ENCODE data around the gene ACAP1. TPM values are rescaled to one million over a fixed set of nuclear protein-coding genes. Genes with fewer than 3 reads are reported as not detected.

Gene ACAP1
- total and polyA plus RNA-seq, 9 of the 15 experiments (the other 6 are each of a cell fraction or from before 2014, with no cell fraction given) = 0.15 to 8.5 (median 2.4) TPM

GRCh38 chr17:7374353-7374752, 38.0 kb downstream of the ACAP1 start:
- H3K79me2 ChIP-seq (ENCODE audit: control insufficient read depth, insufficient read depth, low read length) = no peaks in the 10 kb centered on the region
- BruUV-seq (replicated peaks) = no TSS peak
- H3K4me2 ChIP-seq (ENCODE audit: insufficient read depth, low read length) = no peak overlapping the region
- CTCF ChIA-PET (ENCODE audit: low intra/inter-chr PET ratio) = no interaction called here
- in situ Hi-C loops (cut with MboI) = no loop called here
- FAIRE-seq (no peak), ATAC-seq (peak; percentile 33; the same call in 2 of the 3 replicates), DNase-seq (ENCODE audit: extremely low read depth in 1 of 4, low spot score in 3 of 4) (no peak)
- H3K36me3 ChIP-seq (ENCODE audit: control insufficient read depth, insufficient read depth, low read length) = no peaks in the 10 kb centered on the region
- TF ChIP-seq CBFA2T3 (IDR thresholded peaks at IDR 0.05) = peak; percentile 60; the same call in 1 of the 2 replicates
- no peak for TF ChIP-seq CBX3 (IDR thresholded peaks at IDR 0.05; ENCODE audit: borderline replicate concordance in 1 of 2, low read length in 2 of 2)
- no peak for TF ChIP-seq ZNF165 (CRISPR knock-in tag; IDR thresholded peaks at IDR 0.05; ENCODE audit: borderline replicate concordance)
- no peak for TF ChIP-seq ELF1 (tag; IDR thresholded peaks at IDR 0.05)
- TF ChIP-seq SMAD4 (CRISPR knock-in tag; conservative IDR thresholded peaks at IDR 0.05) = no peak
- TF ChIP-seq MEF2D (tag; conservative IDR thresholded peaks at IDR 0.05; ENCODE audit: low read depth) = peak; percentile 90
- TF ChIP-seq FOXA3 (CRISPR knock-in tag; conservative IDR thresholded peaks at IDR 0.05 in 1 of 2, IDR thresholded peaks at IDR 0.05 in 1 of 2) = peak; percentile 74 to 87; a peak in 3 of 4 replicates
- TF ChIP-seq PURB (CRISPR knock-in tag; IDR thresholded peaks at IDR 0.05; ENCODE audit: low read depth) = no peak
- peak in 1 of 2 experiments; percentile 35; a peak in 1 of 4 replicates for TF ChIP-seq RCOR1 (IDR thresholded peaks at IDR 0.05; ENCODE audit: borderline replicate concordance in 1 of 2, low read depth in 2 of 2, low read length in 2 of 2)
- no peak for TF ChIP-seq ZNF778 (CRISPR knock-in tag; IDR thresholded peaks at IDR 0.05)
- peak; percentile 57; the same call in 1 of the 2 replicates for TF ChIP-seq MEF2A (IDR thresholded peaks at IDR 0.05; ENCODE audit: control insufficient read depth, low read depth, low read length)
- TF ChIP-seq ZEB2 (IDR thresholded peaks at IDR 0.05) = 0 out of 2 replicates have a peak, but pooled peaks have one; percentile 20
- no peak for TF ChIP-seq ZNF586 (CRISPR knock-in tag; conservative IDR thresholded peaks at IDR 0.05)
- no peak for TF ChIP-seq ZNF311 (CRISPR knock-in tag; IDR thresholded peaks at IDR 0.05)
- TF ChIP-seq ARID1B (IDR thresholded peaks at IDR 0.05) = peak; percentile 55; the same call in 1 of the 2 replicates
- peak; percentile 75 for TF ChIP-seq BCOR (IDR thresholded peaks at IDR 0.05)
- TF ChIP-seq NFATC3 (IDR thresholded peaks at IDR 0.05) = no peak
- no peak for TF ChIP-seq ZNF444 (CRISPR knock-in tag; IDR thresholded peaks at IDR 0.05)
- TF ChIP-seq TCF3 (CRISPR knock-in tag; IDR thresholded peaks at IDR 0.05) = peak; percentile 57; the same call in 1 of the 2 replicates
- TF ChIP-seq KDM1A (IDR thresholded peaks at IDR 0.05) = peak; percentile 47 to 61; a peak in 3 of 4 replicates
- no peak for TF ChIP-seq ZNF232 (CRISPR knock-in tag; IDR thresholded peaks at IDR 0.05)
- TF ChIP-seq RHOXF2B (CRISPR knock-in tag; conservative IDR thresholded peaks at IDR 0.05) = no peak
- TF ChIP-seq TAL1 (IDR thresholded peaks at IDR 0.05) = peak; percentile 51
- no peak for TF ChIP-seq ZNF639 (CRISPR knock-in tag; conservative IDR thresholded peaks at IDR 0.05 in 1 of 2, IDR thresholded peaks at IDR 0.05 in 1 of 2)
- 0 out of 2 replicates have a peak, but pooled peaks have one; percentile 33 for TF ChIP-seq SOX6 (IDR thresholded peaks at IDR 0.05)
- H3K9me1 ChIP-seq (ENCODE audit: control insufficient read depth, insufficient read depth, low read length) = no peaks in the 10 kb centered on the region
- H2AFZ ChIP-seq (ENCODE audit: low read depth, low read length) = no peak overlapping the region
- H3K4me1 ChIP-seq (replicated peaks in 1 of 2; ENCODE audit: control insufficient read depth in 2 of 2, insufficient read depth in 2 of 2, low read length in 2 of 2) = no peaks in the 10 kb centered on the region; a peak in 1 of 5 replicates
- peaks cover 3 to 4% of the 10 kb centered on the region in 2 experiments; a peak in 1 of 5 replicates for H3K27me3 ChIP-seq (ENCODE audit: control insufficient read depth in 2 of 2, insufficient read depth in 2 of 2, low read length in 2 of 2)
- H3K9me3 ChIP-seq (replicated peaks; ENCODE audit: control insufficient read depth, insufficient read depth, low read depth, low read length) = no peaks in the 10 kb centered on the region
- no peak overlapping the region for H3K9ac ChIP-seq (ENCODE audit: insufficient read depth in 1 of 2, low read depth in 2 of 2, low read length in 2 of 2)
- intact Hi-C loops (cut with micrococcal nuclease) = no loop called here
- POLR2A ChIA-PET = interaction anchor here (1.8 kb wide), 1 partner anchor 111 kb away, joined by 4 read pairs; no protein-coding TSS in a partner anchor
- no peak overlapping the region for H3K4me3 ChIP-seq
- H4K20me1 ChIP-seq (replicated peaks; ENCODE audit: control insufficient read depth, insufficient read depth, low read length) = no peaks in the 10 kb centered on the region
- no peak overlapping the region for H3K27ac ChIP-seq (ENCODE audit: extremely low read depth, low read depth, low read length)
- WGBS (ENCODE audit: insufficient coverage, low coverage, missing lambda C conversion rate) = 0% methylated on average over 2 of the region's 2 CpGs

All from K562 (cell line).